Prostate gland (tissue), 2 donors: ENCODE measurements around the gene NAV2. TPM values are rescaled to one million over a fixed set of nuclear protein-coding genes. Genes with fewer than 3 reads are reported as not detected.

Source experiments
- DNase-seq: peaks from one replicate; pipeline ENCODE4 v3.0.0-alpha.2; 2019; ENCODE audit warnings: low spot score
- H3K27ac ChIP-seq, 2 donors: fragments of 200-600 bp; sonication (generic); 2 replicates each; pipeline ENCODE4 v1.5.1; 2017 to 2019
- H3K27me3 ChIP-seq: fragments of 200-600 bp; sonication (generic); replicated peaks from 2 replicates; pipeline ENCODE4 v1.5.1; 2019; ENCODE audit not compliant: insufficient read depth
- H3K36me3 ChIP-seq, 2 donors: fragments of 200-600 bp; sonication (generic); 1 replicate in 1 of 2; 2 replicates in 1 of 2; pipeline versions ENCODE4 v1.5.1 to v1.8.1; 2017 to 2019
- H3K4me1 ChIP-seq: fragments of 200-600 bp; sonication (generic); replicated peaks from 2 replicates; pipeline ENCODE4 v1.5.1; 2019
- H3K4me3 ChIP-seq, 2 donors: fragments of 200-600 bp; sonication (generic); 2 replicates each; pipeline ENCODE4 v1.5.1; 2017 to 2019
- H3K9me3 ChIP-seq: fragments of 200-600 bp; sonication (generic); 2 replicates; pipeline ENCODE4 v1.5.1; 2017
- POLR2A ChIP-seq: fragments of 450-650 bp; IDR thresholded peaks from one replicate; pipeline ENCODE4 v1.6.1; 2016; ENCODE audit warnings: antibody characterized with exemption, mild to moderate bottlenecking
- POLR2AphosphoS5 ChIP-seq: sonication (generic); formaldehyde crosslinking; IDR thresholded peaks from one replicate; pipeline ENCODE4 v1.6.1; 2017; ENCODE audit warnings: antibody characterized with exemption
- WGBS: methylation state at CpG from one replicate; pipeline ENCODE4 v1.1.5; 2018; 5-methylcytosine and 5-hydroxymethylcytosine counted together
- intact Hi-C: fragments of 100-400 bp; cut with DNase I; formaldehyde crosslinking; loops from one replicate; pipeline ENCODE4 v1.14.2; 2022
- total RNA-seq, 2 donors: library from RNA; depleted of rRNA; stranded (reverse); fragments of >200 nt; gene quantifications; one replicate each; pipeline ENCODE4 v1.1.0, GENCODE V29; 2016
- TF ChIP-seq, protein P1 (sequence below), 4 experiments: fragments of 200-600 bp in 2 of 4; fragments of 450-650 bp in 2 of 4; sonication (generic) in 2 of 4; IDR thresholded peaks; 1 replicate in 3 of 4; 2 replicates in 1 of 4; pipeline ENCODE4 v1.5.1; 2016 to 2019; ENCODE audit warnings: antibody characterized with exemption in 4 of 4, mild to moderate bottlenecking in 2 of 4, moderate library complexity in 2 of 4

NAV2 gene
- total RNA-seq, 2 donors from 2014 or later = 17.1 to 26.6 TPM

- DNase-seq = no peak
- TF ChIP-seq, protein P1, sequence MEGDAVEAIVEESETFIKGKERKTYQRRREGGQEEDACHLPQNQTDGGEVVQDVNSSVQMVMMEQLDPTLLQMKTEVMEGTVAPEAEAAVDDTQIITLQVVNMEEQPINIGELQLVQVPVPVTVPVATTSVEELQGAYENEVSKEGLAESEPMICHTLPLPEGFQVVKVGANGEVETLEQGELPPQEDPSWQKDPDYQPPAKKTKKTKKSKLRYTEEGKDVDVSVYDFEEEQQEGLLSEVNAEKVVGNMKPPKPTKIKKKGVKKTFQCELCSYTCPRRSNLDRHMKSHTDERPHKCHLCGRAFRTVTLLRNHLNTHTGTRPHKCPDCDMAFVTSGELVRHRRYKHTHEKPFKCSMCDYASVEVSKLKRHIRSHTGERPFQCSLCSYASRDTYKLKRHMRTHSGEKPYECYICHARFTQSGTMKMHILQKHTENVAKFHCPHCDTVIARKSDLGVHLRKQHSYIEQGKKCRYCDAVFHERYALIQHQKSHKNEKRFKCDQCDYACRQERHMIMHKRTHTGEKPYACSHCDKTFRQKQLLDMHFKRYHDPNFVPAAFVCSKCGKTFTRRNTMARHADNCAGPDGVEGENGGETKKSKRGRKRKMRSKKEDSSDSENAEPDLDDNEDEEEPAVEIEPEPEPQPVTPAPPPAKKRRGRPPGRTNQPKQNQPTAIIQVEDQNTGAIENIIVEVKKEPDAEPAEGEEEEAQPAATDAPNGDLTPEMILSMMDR (IDR thresholded peaks at IDR 0.05) = no peak
- no peak for TF ChIP-seq POLR2AphosphoS5
- TF ChIP-seq POLR2A = no peak
- Histone ChIP-seq H3K36me3 (no peaks in the 10 kb centered on the region), H3K4me3 (no peak overlapping the region), H3K4me1 (no peaks in the 10 kb centered on the region), H3K27me3 (peaks cover 3% of the 10 kb centered on the region), H3K27ac (no peak overlapping the region), H3K9me3 (no peaks in the 10 kb centered on the region)
- intact Hi-C loops = no loop called here
- 100% methylated on average over 2 of the region's 2 CpGs for WGBS
These were observed 352.8 kb downstream of the NAV2 start for GRCh38 chr11:20065406-20065805.

GRCh38 chr11:20066013-20066782 is 353.6 kb downstream of the NAV2 start:
- no peaks in the 10 kb centered on the region for H3K36me3 ChIP-seq
- intact Hi-C loops = no loop called here
- H3K4me1 ChIP-seq = no peaks in the 10 kb centered on the region
- no peak for DNase-seq
- 86% methylated on average over 5 of the region's 5 CpGs for WGBS
- no peak overlapping the region for H3K4me3 ChIP-seq
- no peak overlapping the region for H3K27ac ChIP-seq
- TF ChIP-seq, protein P1 (IDR thresholded peaks at IDR 0.05) = no peak
- TF ChIP-seq POLR2AphosphoS5 = no peak
- no peak for TF ChIP-seq POLR2A
- peaks cover 3% of the 10 kb centered on the region for H3K27me3 ChIP-seq
- no peaks in the 10 kb centered on the region for H3K9me3 ChIP-seq

- H3K27ac ChIP-seq = no peak overlapping the region
- H3K27me3 ChIP-seq = peaks cover 3% of the 10 kb centered on the region
- DNase-seq = no peak
- 94% methylated on average over 3 of the region's 3 CpGs for WGBS
- no peak overlapping the region for H3K4me3 ChIP-seq
- intact Hi-C loops = no loop called here
- no peaks in the 10 kb centered on the region for H3K9me3 ChIP-seq
- H3K4me1 ChIP-seq = no peaks in the 10 kb centered on the region
- no peaks in the 10 kb centered on the region for H3K36me3 ChIP-seq
- TF ChIP-seq POLR2AphosphoS5 (no peak), POLR2A (no peak)
- TF ChIP-seq, protein P1 (IDR thresholded peaks at IDR 0.05) = no peak
These were observed 354.1 kb downstream of the NAV2 start for GRCh38 chr11:20066783-20067156.

DNA sequence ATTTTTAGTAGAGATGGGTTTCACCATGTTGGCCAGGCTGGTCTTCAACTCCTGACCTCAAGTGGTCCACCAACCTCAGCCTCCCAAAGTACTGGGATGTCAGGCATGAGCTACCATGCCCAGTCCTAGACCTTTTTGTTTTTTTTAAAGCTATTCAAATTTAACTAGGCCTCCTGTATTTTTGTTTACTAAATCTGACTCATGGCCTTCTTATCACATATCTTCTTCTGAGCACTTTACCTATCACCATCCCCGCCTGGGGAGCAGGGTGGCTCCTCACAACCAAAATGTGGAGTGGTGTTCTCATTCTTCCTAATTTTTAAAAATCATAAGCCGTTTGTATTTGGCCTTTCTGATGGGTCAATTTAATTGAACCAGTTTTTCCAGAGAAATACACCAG is 355.0 kb downstream of the NAV2 start:
- WGBS = 71% methylated on average over 2 of the region's 2 CpGs
- DNase-seq = no peak
- H3K4me1 ChIP-seq = no peaks in the 10 kb centered on the region
- H3K9me3 ChIP-seq = no peaks in the 10 kb centered on the region
- no peak overlapping the region for H3K27ac ChIP-seq
- TF ChIP-seq, protein P1 (IDR thresholded peaks at IDR 0.05) = no peak
- TF ChIP-seq POLR2A (no peak), POLR2AphosphoS5 (no peak)
- H3K27me3 ChIP-seq = peaks cover 3% of the 10 kb centered on the region
- no peaks in the 10 kb centered on the region for H3K36me3 ChIP-seq
- intact Hi-C loops = no loop called here
- H3K4me3 ChIP-seq = no peak overlapping the region

DNA sequence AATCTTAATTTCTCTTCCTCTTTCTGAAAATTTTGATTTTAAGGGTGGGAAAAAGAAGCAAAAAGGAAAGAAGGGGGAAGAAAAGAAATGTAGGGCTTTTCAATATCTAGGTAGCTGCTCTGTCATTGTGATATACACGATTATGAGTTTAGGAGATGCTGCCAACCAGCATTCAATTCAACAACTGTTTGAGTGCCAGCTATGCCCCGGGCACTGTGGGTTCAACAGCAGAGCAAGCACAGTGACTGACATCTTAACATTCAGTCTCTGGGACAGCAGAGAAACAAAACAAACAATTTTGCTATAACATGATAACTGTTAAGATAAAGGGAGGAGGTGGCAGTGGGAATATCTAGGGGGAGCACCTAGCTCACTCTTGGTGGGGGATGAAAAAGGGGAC is 356.1 kb downstream of the NAV2 start:
- Histone ChIP-seq H3K27ac (no peak overlapping the region), H3K9me3 (no peaks in the 10 kb centered on the region), H3K36me3 (no peaks in the 10 kb centered on the region), H3K4me3 (no peak overlapping the region), H3K4me1 (no peaks in the 10 kb centered on the region), H3K27me3 (peaks cover 3% of the 10 kb centered on the region)
- peak; percentile 50 for DNase-seq
- intact Hi-C loops = no loop called here
- WGBS = 41% methylated on average over 2 of the region's 2 CpGs
- TF ChIP-seq POLR2A (no peak), POLR2AphosphoS5 (no peak)
- TF ChIP-seq, protein P1 (IDR thresholded peaks at IDR 0.05) = no peak
